ENCODE results near the gene ZNF292.

Gene ZNF292

GRCh38 chr6:87274660-87275274 lies 119.4 kb downstream of the ZNF292 start:
- no peak overlapping the region for H3K4me3 ChIP-seq (ENCODE audit: low read depth, low read length)
- no peak for TF ChIP-seq CTCF (IDR thresholded peaks at IDR 0.05; ENCODE audit: low read depth, low read length)

GRCh38 chr6:87276624-87277023 lies 121.3 kb downstream of the ZNF292 start:
- TF ChIP-seq CTCF (IDR thresholded peaks at IDR 0.05; ENCODE audit: low read depth, low read length) = no peak
- no peak overlapping the region for H3K4me3 ChIP-seq (ENCODE audit: low read depth, low read length)

- no peak for TF ChIP-seq CTCF (IDR thresholded peaks at IDR 0.05; ENCODE audit: low read depth, low read length)
- no peak overlapping the region for H3K4me3 ChIP-seq (ENCODE audit: low read depth, low read length)
Observed at GRCh38 chr6:87277123-87277522, 121.8 kb downstream of the ZNF292 start.

GRCh38 chr6:87279196-87279595 lies 123.8 kb downstream of the ZNF292 start:
- no peak overlapping the region for H3K4me3 ChIP-seq (ENCODE audit: low read depth, low read length)
- TF ChIP-seq CTCF (IDR thresholded peaks at IDR 0.05; ENCODE audit: low read depth, low read length) = no peak

- TF ChIP-seq CTCF (IDR thresholded peaks at IDR 0.05; ENCODE audit: low read depth, low read length) = no peak
- no peak overlapping the region for H3K4me3 ChIP-seq (ENCODE audit: low read depth, low read length)
Observed at GRCh38 chr6:87281426-87281825, 126.1 kb downstream of the ZNF292 start.

GRCh38 chr6:87282743-87283142 lies 127.4 kb downstream of the ZNF292 start:
- no peak for TF ChIP-seq CTCF (IDR thresholded peaks at IDR 0.05; ENCODE audit: low read depth, low read length)
- no peak overlapping the region for H3K4me3 ChIP-seq (ENCODE audit: low read depth, low read length)

- no peak for TF ChIP-seq CTCF (IDR thresholded peaks at IDR 0.05; ENCODE audit: low read depth, low read length)
Observed at GRCh38 chr6:87283461-87283860, 128.1 kb downstream of the ZNF292 start.

More at GRCh38 chr6:87283461-87283860, 128.1 kb downstream of the ZNF292 start:
- no peak overlapping the region for H3K4me3 ChIP-seq (ENCODE audit: low read depth, low read length)
